Dendritic cell treated with granulocyte-macrophage colony-stimulating factor and Interleukin-4, amounts not matched to agents 40 ng/mL and 50 ng/mL, for 4 days (primary cell): ENCODE measurements around the gene EYS.
"Not testable (repeated sequence)": the region's sequence is repeated elsewhere in the genome, so short reads cannot be mapped to it uniquely, and the experiment has no call there.

Source experiments
- H3K27ac Mint-ChIP-seq: one replicate; pipeline ENCODE4 v1.8.0; 2022; ENCODE audit warnings: mild to moderate bottlenecking, mixed read lengths
- H3K27me3 Mint-ChIP-seq: one replicate; pipeline ENCODE4 v1.8.0; 2022; ENCODE audit warnings: mild to moderate bottlenecking, mixed read lengths
- H3K36me3 Mint-ChIP-seq: one replicate; pipeline ENCODE4 v1.8.0; 2022; ENCODE audit warnings: low read depth, mixed read lengths
- H3K4me1 Mint-ChIP-seq: one replicate; pipeline ENCODE4 v1.8.0; 2022; ENCODE audit warnings: low read depth, mixed read lengths
- H3K4me3 Mint-ChIP-seq: one replicate; pipeline ENCODE4 v1.8.0; 2022; ENCODE audit warnings: mild to moderate bottlenecking, moderate library complexity, mixed read lengths
- H3K9me3 Mint-ChIP-seq: one replicate; pipeline ENCODE4 v1.8.0; 2022; ENCODE audit warnings: mixed read lengths
- intact Hi-C: fragments of 100-400 bp; cut with micrococcal nuclease; formaldehyde crosslinking; loops from one replicate; pipeline ENCODE4 v1.15.0; 2022

Gene EYS

DNA sequence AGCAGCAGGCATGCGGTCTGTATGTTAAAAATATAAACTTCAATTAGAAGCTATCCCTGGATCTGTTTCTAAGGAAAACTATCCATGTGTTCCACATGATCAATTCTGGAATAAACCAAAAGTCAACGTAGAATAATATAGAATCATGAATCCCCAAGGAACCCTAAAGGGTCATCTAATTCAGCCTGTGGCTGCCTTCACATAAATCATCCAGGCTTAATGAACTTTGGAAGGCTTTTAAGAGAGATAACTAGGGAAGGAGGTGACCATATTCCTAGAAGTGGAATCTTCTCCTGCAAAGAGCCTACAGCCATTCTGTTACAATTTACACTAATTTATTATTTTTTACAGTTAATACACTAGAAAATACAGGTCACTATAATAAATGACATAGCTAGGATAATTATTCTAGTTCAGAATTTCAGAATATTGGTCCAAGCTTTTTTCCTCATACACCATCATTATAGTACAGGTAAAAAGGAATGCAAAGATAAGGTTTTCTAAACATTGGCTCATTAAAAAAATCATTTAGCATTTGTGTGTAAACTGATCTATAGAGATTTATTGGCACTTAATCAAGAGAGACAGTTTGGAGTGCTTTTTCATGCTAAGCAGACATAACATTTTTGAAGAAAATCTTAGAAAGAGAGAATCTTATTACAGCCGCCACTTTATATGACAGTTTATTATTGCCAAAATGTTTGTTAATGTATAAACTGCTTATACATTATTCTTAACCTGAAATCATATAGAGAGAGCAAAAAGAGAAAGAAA, 1220.3 kb downstream of the EYS start:
- H3K4me3 Mint-ChIP-seq = no peak overlapping the region
- no peaks in the 10 kb centered on the region for H3K27me3 Mint-ChIP-seq
- no peaks in the 10 kb centered on the region for H3K9me3 Mint-ChIP-seq
- H3K27ac Mint-ChIP-seq = no peak overlapping the region
- H3K4me1 Mint-ChIP-seq = no peaks in the 10 kb centered on the region
- no peaks in the 10 kb centered on the region for H3K36me3 Mint-ChIP-seq
- intact Hi-C loops = no loop called here

DNA sequence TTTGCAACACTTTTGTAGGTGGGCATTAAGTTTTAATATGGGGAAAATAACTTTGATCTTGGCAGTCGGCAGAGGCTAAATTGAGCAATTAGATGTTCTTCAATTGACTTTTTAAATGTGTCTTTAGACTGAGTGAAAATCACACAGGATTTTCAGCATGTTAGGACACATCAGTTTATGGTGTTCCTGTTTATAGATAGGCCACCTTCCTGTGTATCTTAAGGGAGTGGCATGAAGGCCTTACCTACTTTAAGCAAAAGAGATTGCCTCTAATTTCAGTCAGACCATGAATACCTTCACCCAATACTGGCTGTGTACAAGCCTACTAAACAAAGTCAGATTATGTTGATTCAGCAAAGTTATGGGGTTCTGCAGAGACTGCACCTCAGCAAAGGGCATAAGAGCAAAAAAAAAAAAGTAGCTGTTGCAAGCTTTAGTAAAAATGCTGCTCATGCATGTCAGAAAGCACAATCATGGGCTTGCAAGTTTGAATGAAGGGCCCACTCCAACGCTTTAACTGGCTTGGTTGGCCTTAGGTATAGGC, 1223.0 kb downstream of the EYS start:
- no peaks in the 10 kb centered on the region for H3K27me3 Mint-ChIP-seq
- H3K27ac Mint-ChIP-seq = no peak overlapping the region

DNA sequence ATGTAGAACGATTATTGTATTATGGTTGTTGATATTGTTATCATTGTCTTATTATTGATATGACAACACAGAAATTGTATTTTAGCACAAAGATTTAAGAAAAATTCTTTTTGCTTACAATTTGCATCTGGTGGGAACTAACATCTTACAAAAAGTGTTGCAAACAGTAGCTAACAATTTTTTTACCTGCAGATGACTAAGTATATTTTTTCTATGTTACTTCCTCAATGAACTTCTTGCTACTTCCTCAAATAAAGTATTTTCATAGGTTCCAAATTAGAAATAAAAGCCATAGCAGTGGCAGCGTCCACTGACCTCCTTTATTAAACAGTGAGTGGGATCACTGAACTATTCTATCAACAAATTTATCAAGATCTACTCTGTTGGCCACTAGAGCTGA, 1224.4 kb downstream of the EYS start:
- intact Hi-C loops = no loop called here
- Mint-ChIP-seq H3K9me3 (no peaks in the 10 kb centered on the region), H3K27me3 (no peaks in the 10 kb centered on the region), H3K4me3 (no peak overlapping the region), H3K4me1 (no peaks in the 10 kb centered on the region), H3K27ac (no peak overlapping the region), H3K36me3 (no peaks in the 10 kb centered on the region)

More for the DNA sequence above, 1223.0 kb downstream of the EYS start:
- H3K36me3 Mint-ChIP-seq = no peaks in the 10 kb centered on the region
- H3K9me3 Mint-ChIP-seq = no peaks in the 10 kb centered on the region
- H3K4me1 Mint-ChIP-seq = no peaks in the 10 kb centered on the region
- intact Hi-C loops = no loop called here
- no peak overlapping the region for H3K4me3 Mint-ChIP-seq

DNA sequence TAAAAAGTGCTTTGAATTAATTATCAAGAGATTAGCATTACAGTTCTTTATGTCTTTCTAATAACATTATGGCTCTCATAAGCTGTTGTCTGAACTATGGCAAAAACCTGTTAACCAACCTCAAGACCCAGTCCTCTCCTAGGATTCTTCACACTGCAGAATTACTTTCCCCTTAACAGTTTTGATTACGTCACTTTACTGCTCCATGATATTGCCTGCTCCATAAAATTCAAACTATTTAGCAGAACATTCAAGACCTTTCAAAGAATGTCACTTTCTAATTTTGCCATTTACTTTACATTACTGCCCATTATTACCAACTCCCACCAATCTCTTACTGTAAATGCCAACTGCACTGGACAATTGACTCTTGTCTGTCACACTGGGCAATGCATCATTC, 1227.9 kb downstream of the EYS start:
- Mint-ChIP-seq H3K4me3 (no peak overlapping the region), H3K4me1 (no peaks in the 10 kb centered on the region), H3K36me3 (no peaks in the 10 kb centered on the region), H3K9me3 (no peaks in the 10 kb centered on the region), H3K27ac (no peak overlapping the region), H3K27me3 (no peaks in the 10 kb centered on the region)
- intact Hi-C loops = no loop called here

DNA sequence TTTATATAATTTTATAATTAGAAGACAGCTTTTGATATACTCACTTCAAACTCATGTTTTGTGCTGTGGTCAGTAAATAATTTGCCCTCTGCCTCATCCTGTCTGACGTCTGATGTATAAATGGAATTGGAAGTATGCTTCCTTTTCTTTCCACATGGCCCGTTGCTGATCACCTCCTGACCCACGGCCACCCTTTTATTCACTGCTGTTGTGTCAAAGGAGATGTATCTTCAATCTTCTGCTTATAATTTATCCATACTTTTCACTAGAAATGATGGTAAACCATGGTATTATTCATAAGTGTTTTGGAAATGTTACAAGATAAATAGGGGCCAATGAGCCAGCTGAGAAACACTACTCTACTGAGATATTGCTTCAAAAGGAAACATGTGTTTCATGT, 1229.6 kb downstream of the EYS start:
- intact Hi-C loops = no loop called here

DNA sequence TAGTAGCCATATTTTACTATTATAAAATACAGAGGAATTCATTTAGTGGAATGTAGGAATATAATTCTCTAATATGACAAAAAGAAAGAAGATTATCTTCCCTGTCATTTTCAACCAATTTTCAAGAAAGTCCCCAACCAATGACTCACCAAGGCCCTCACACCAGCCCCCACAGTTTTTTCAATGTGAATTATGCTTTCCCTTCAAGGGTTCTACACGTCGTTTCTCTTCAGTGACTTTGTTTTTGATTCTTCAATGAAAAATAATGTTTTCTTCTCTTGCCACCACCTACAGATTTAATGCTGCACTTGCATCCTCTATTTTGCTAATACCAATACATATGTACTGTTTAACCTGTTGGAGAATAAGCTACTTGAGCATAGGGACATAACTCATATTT, 1230.1 kb downstream of the EYS start:
- no peak overlapping the region for H3K27ac Mint-ChIP-seq
- intact Hi-C loops = no loop called here
- no peaks in the 10 kb centered on the region for H3K4me1 Mint-ChIP-seq
- H3K36me3 Mint-ChIP-seq = no peaks in the 10 kb centered on the region
- H3K4me3 Mint-ChIP-seq = no peak overlapping the region
- no peaks in the 10 kb centered on the region for H3K27me3 Mint-ChIP-seq
- no peaks in the 10 kb centered on the region for H3K9me3 Mint-ChIP-seq

More for the DNA sequence above, 1229.6 kb downstream of the EYS start:
- Mint-ChIP-seq H3K36me3 (no peaks in the 10 kb centered on the region), H3K27ac (no peak overlapping the region), H3K9me3 (no peaks in the 10 kb centered on the region), H3K27me3 (no peaks in the 10 kb centered on the region), H3K4me1 (no peaks in the 10 kb centered on the region), H3K4me3 (no peak overlapping the region)

DNA sequence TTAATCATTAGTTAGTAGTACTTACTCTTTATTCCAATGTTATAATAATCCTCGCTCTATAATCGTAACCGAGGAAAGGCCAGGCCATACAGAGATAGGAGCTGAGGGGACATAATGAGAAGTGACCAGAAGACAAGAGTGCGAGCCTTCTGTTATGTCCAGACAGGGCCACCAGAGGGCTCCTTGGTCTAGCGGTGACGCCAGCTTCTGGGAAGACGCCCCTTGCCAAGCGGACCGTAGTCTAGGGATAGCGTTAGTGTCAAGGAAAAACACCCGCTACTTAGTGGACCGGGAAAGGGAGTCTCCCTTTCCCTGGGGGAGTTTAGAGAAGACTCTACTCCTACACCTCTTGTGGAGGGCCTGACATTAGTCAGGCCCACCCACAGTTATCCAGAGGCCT, 1237.6 kb downstream of the EYS start:
- peaks cover 33% of the 10 kb centered on the region for H3K9me3 Mint-ChIP-seq
- H3K27me3 Mint-ChIP-seq, H3K36me3 Mint-ChIP-seq, intact Hi-C loops, H3K4me3 Mint-ChIP-seq, H3K27ac Mint-ChIP-seq, H3K4me1 Mint-ChIP-seq: not testable (repeated sequence)

DNA sequence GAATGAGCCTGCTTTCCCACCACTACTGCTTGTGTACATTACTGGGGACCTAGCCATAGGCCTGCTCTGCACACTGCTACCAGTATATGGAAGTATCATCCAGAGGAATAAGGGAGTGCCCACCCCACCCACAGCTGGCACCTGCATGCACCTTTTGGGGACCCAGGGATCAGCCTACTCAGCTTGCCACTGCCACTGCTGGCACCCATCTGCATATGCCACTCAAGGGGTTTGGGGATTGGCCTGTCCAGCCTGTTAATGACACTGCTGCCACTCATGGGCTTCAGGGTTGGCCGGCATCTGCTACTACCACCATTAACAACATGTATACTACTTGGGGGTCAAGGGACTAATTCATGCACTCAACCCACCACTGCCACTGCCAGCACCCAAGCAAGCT, 1239.4 kb downstream of the EYS start:
- intact Hi-C loops = no loop called here
- Mint-ChIP-seq H3K36me3 (no peaks in the 10 kb centered on the region), H3K9me3 (peaks cover 33% of the 10 kb centered on the region), H3K4me3 (no peak overlapping the region), H3K27ac (no peak overlapping the region), H3K27me3 (no peaks in the 10 kb centered on the region), H3K4me1 (no peaks in the 10 kb centered on the region)

DNA sequence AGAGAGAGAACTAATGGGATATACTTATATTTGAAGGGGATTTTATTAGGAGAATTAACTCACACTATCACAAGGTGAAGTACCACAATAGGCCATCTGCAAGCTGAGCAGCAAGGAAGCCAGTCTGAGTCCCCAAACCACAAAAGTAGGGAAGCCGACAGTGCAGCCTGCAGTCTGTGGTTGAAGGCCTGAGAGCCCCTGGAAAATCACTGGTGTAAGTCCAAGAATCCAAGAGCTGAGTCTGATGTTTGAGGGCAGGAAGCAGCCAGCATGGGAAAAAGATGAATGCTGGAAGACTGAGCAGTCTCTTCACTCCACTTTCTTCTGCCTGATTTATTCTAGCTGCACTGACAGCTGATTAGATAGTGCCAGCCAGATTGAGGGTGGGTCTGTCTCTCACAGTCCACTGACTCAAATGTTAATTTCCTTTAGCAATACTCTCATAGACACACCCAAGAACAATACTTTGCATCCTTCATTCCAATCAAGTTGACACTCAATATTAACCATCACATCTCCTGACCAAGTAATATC, 1247.5 kb downstream of the EYS start:
- Mint-ChIP-seq H3K27me3 (no peaks in the 10 kb centered on the region), H3K4me3 (no peak overlapping the region), H3K27ac (no peak overlapping the region), H3K36me3 (no peaks in the 10 kb centered on the region), H3K4me1 (no peaks in the 10 kb centered on the region), H3K9me3 (no peaks in the 10 kb centered on the region)
- intact Hi-C loops = no loop called here

DNA sequence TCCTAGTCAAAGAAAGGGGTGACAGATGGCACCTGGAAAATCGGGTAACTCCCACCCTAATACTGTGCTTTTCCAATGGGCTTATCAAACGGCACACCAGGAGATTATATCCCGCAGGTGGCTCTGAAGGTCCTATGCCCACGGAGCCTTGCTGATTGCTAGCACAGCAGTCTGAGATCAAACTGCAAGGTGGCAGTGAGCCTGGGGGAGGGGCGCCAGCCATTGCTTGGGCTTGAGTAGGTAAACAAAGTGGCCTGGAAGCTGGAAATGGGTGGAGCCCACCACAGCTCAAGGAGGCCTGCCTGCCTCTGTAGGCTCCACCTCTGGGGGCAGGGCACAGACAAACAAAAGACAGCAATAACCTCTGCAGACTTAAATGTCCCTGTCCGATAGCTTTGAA, 1258.9 kb downstream of the EYS start:
- H3K27me3 Mint-ChIP-seq, H3K27ac Mint-ChIP-seq, H3K4me3 Mint-ChIP-seq, H3K36me3 Mint-ChIP-seq, H3K4me1 Mint-ChIP-seq, intact Hi-C loops: not testable (repeated sequence)
- peaks cover 34% of the 10 kb centered on the region for H3K9me3 Mint-ChIP-seq

DNA sequence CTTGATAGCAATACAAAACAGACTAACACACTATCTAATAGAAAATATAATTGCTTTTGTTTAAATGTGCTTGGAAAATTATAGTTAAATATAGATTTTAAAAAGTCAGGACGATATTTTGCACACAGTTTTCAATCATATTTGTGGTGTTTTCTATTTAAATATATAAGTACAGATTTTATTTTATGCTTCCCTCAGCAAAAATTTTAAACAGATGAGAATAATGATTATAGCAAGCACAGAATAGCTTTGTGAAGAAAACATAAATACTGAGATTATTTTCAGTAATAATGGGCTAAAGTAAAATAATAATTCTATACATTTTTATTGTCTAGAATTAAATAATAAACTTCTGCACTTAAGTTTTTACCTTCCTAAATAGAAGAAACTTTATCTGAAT, 1262.0 kb downstream of the EYS start:
- H3K9me3 Mint-ChIP-seq = peaks cover 44% of the 10 kb centered on the region
- no peaks in the 10 kb centered on the region for H3K4me1 Mint-ChIP-seq
- no peaks in the 10 kb centered on the region for H3K36me3 Mint-ChIP-seq
- H3K27ac Mint-ChIP-seq = no peak overlapping the region
- no peaks in the 10 kb centered on the region for H3K27me3 Mint-ChIP-seq
- intact Hi-C loops = no loop called here
- no peak overlapping the region for H3K4me3 Mint-ChIP-seq

DNA sequence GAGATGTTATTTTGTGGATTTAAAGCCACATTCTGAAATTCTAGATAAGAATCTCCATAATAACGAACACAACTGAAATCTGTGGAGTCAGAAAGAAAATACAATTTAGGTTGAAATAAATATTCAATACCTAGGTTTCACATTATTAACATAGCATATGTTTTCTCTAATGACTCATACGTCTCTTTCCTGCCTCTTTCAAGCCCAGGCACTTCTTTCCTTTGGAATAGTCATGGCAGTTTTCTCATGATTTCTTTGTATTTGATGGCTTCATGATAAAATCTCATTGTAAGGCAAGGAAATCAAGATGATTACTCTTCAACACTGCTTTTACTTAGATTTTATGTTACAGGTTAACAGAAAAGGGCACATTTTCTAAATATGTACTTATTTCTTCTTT, 1267.8 kb downstream of the EYS start:
- H3K4me3 Mint-ChIP-seq = no peak overlapping the region
- H3K9me3 Mint-ChIP-seq = peaks cover 26% of the 10 kb centered on the region
- no peaks in the 10 kb centered on the region for H3K27me3 Mint-ChIP-seq
- no peaks in the 10 kb centered on the region for H3K4me1 Mint-ChIP-seq
- no peaks in the 10 kb centered on the region for H3K36me3 Mint-ChIP-seq
- H3K27ac Mint-ChIP-seq = no peak overlapping the region
- intact Hi-C loops = no loop called here

DNA sequence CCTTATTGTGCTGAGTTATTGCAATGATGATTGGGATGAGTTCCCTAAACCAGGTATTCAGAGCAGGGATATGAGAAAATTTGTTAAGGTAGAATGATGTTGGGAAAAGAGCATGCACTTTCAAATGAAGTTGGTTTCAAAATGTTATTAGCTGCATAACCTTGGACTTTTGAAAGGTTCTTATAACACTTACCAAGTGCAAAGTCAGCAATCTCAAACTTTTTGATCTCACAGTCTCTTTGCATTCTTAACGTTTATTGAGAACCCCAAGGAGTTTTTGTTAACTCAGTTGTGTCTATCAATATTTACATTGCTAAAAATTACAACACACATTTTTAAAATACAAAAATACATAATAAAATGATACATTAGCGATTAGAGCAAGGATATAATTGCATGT, 1269.0 kb downstream of the EYS start:
- Mint-ChIP-seq H3K4me1 (no peaks in the 10 kb centered on the region), H3K27me3 (no peaks in the 10 kb centered on the region), H3K27ac (no peak overlapping the region), H3K4me3 (no peak overlapping the region), H3K36me3 (no peaks in the 10 kb centered on the region), H3K9me3 (peaks cover 22% of the 10 kb centered on the region)
- intact Hi-C loops = no loop called here

DNA sequence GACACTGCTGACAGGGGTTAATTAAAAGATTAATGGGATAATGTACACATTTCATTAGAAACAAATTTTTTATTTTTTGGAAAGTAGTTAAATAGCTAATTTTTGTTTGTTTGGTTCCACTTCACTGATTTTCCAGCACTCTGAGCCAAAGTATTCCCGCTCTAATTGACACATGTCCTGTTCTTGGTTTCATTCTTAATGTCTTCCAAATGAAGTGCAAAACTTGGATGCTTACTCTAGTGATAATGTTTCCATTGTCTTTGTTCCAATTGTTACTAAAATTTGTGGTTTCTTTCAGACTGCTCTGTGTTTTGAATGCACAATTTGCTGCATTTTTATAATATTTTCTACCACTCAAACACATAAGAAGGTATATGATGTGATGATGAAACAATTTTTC, 1277.1 kb downstream of the EYS start:
- Mint-ChIP-seq H3K9me3 (peaks cover 12% of the 10 kb centered on the region), H3K27ac (no peak overlapping the region), H3K4me3 (no peak overlapping the region), H3K36me3 (no peaks in the 10 kb centered on the region), H3K27me3 (no peaks in the 10 kb centered on the region), H3K4me1 (no peaks in the 10 kb centered on the region)
- intact Hi-C loops = no loop called here

DNA sequence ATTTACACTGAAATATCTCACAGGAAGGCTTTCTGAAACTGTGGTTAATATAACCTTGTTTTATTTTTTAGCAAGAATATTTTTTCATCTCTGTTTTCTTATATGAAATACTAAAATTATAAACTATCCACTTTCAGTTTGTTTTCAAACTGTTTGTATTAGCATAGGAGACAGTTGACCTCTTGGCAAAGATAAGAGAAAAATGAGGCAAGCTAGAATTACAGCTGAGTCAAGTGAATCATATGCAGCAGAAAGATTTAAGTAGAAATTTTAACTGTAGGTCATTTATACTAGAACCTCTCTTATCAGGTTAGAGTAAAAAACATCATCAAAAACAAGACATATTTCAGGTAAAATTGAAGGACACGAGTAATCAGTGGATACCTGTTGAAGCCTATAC, 1278.8 kb downstream of the EYS start:
- no peak overlapping the region for H3K4me3 Mint-ChIP-seq
- H3K4me1 Mint-ChIP-seq = no peaks in the 10 kb centered on the region
- no peak overlapping the region for H3K27ac Mint-ChIP-seq
- H3K36me3 Mint-ChIP-seq = no peaks in the 10 kb centered on the region
- intact Hi-C loops = no loop called here
- H3K9me3 Mint-ChIP-seq = peaks cover 18% of the 10 kb centered on the region
- H3K27me3 Mint-ChIP-seq = no peaks in the 10 kb centered on the region
